Epidermal melanocyte (primary cell): ENCODE measurements around the gene RGS6.

Experiments used
- DNase-seq: peaks from one replicate; pipeline ENCODE4 v3.0.0; 2011; ENCODE audit warnings: low spot score; ENCODE audit not compliant: insufficient read length

Gene RGS6

GRCh38 chr14:72013721-72014345 lies 81.6 kb downstream of the RGS6 start:
- DNase-seq: no peak

GRCh38 chr14:72014486-72014885 lies 82.3 kb downstream of the RGS6 start:
- no peak for DNase-seq

- DNase-seq: no peak
These were observed 85.1 kb downstream of the RGS6 start for GRCh38 chr14:72017290-72017689.

DNA sequence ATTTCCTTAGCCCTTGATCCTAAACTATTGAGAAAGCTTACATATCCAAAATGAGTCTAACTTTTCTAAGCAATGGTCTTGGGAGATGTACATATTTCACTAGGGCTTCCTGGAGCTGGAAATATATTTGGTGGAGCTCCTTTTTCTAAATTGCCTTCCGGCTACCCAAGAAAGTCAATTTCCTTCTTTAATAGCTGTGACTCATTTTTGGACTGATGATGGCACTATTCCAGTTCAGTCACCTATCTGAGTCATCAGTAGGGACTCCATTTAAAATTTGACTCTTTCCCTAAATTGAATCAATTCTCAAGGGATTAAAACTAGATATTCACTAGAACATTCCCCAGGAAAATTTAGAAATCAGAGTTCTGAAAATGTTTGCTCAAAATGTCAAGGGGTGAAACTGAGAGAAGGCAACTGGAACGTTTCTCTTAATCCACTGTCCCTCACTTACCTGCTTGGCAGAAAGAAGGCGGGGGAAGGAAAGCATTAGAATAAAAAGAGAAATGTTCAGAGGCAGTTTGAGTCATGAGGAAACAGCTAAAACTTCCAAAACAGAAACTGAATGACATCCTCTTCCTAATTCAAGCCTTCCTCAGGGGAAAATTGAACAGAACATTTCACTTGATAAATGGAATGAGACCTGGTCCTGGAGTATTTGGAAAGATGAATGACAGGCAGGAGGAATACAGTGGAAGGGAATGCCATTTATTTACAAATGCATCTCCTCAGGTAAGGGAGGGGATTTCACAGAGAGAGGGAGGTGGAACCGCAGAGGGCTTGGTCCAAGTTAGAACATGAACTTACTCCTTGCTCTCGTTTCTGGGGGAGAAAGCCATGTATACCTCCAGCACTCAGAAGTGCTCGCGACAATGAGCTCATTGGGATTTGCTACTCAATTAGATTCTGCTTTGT lies 91.2 kb downstream of the RGS6 start:
- DNase-seq: no peak

DNA sequence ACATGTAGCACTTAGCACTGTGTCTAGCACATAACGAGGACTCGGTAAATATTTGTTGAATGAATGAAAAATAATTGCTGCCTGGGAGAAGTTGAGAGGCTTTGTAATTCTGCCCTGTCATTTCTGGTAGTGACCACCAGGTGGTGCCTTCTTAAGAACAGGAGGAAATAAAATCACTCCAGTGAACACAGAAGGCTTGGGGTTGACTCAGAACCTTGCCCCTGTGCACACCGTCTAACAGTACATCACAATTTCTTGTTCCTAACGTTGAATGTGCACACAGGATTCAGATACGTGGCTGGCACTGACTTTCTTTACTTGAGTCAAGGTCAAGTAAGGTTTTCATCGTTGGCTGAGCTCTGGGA lies 91.8 kb downstream of the RGS6 start:
- DNase-seq: no peak

DNA sequence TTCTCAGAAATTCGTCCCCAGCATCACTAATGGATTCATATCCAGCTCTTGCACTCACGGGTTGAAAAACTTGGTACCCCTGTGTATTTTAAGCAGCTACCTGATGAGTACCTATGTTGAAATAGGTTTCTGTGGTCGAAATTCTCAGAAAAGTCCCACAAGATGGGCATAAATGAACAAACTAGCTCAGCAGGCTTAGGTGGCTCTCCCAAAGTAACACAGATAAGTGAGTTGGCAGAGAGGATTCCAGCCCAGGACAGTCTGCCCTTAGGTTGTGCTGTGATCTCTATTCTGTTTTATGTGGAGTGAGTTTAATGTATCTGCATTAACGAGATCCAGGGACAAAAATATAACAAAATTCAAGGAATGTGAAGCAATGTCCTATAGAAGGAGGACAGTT lies 92.3 kb downstream of the RGS6 start:
- DNase-seq: no peak

- no peak for DNase-seq
These were observed 94.3 kb downstream of the RGS6 start for GRCh38 chr14:72026536-72026935.

- no peak for DNase-seq
These were observed 94.8 kb downstream of the RGS6 start for GRCh38 chr14:72027061-72027460.

GRCh38 chr14:72033365-72033764 lies 101.1 kb downstream of the RGS6 start:
- no peak for DNase-seq

- no peak for DNase-seq
These were observed 108.3 kb downstream of the RGS6 start for GRCh38 chr14:72040528-72040927.

- no peak for DNase-seq
These were observed 113.0 kb downstream of the RGS6 start for GRCh38 chr14:72045271-72045670.

GRCh38 chr14:72045885-72046284 lies 113.7 kb downstream of the RGS6 start:
- DNase-seq: no peak

GRCh38 chr14:72049462-72049861 lies 117.2 kb downstream of the RGS6 start:
- DNase-seq: no peak

- DNase-seq: no peak
These were observed 120.1 kb downstream of the RGS6 start for GRCh38 chr14:72052356-72052755.

DNA sequence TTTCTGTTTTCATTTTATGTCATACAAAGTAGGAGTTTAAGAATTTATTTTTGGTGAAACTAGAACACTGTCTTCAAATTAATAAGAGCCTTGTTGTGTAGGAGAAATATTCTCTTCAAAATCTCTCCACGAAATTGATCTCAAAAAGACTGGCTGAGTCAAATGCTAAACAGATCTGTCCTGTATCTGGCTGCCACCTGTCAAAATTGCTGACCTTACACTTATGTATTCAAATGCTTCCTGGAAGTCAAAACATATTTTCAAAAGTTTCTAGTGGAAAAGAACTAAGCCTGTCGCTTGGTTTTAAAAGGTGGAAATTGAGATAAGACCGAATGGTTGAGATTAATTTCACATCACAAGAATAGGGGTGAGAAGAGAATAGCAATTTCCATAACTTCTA lies 121.4 kb downstream of the RGS6 start:
- no peak for DNase-seq

DNA sequence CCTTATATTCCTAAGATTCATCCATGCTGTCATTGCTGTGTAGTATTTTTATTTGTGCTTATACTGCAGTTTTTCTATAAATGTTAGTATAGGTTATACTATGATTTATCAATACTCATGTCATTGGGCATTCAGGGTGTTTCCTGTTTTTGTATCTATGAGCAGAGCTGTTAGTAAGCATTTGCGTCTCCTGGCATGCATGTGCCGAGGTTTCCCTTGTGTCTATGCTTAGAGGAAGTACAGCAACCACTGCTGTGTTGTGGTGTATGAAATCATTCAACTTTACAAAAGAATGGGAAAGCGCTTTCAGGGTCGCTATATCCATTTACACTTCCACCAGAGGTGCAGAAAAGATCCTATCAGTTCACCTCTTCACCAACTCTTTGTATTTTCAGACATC lies 122.7 kb downstream of the RGS6 start:
- no peak for DNase-seq

- DNase-seq: no peak
These were observed 125.6 kb downstream of the RGS6 start for GRCh38 chr14:72057701-72058285.

GRCh38 chr14:72060460-72060859 lies 128.2 kb downstream of the RGS6 start:
- DNase-seq: no peak

GRCh38 chr14:72060917-72061316 lies 128.7 kb downstream of the RGS6 start:
- no peak for DNase-seq

GRCh38 chr14:72061718-72062117 lies 129.5 kb downstream of the RGS6 start:
- no peak for DNase-seq

DNA sequence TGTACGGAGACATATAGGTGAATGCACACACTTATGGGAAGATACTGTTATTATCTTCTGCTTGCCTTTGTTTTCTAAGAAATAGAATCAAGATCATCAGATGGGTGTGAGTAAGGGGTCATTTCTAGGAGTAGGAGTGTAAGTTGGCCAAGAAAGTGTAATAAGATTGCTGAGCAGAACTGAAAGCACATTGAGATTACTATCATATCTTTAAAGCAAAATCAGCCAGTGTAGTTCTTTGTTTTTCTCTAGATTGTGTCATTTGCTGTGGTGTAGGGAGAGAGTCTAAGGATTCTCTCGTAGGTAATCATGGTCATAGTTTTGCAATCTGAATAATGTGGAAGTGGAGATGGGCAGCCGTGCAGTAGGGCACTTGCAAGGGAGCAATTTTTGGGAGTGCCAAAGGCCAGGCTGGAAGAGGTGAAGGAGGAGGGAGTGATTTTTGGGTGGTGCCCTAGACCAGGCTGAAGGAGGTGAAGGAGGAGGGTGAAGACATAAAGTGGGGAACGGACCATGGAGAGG lies 131.6 kb downstream of the RGS6 start:
- DNase-seq: no peak

GRCh38 chr14:72064501-72064900 lies 132.3 kb downstream of the RGS6 start:
- DNase-seq: no peak
